ENCODE measurements around the gene CDH23.
"Not testable (repeated sequence)": the region's sequence is repeated elsewhere in the genome, so short reads cannot be mapped to it uniquely, and the experiment has no call there.

The CDH23 gene

DNA sequence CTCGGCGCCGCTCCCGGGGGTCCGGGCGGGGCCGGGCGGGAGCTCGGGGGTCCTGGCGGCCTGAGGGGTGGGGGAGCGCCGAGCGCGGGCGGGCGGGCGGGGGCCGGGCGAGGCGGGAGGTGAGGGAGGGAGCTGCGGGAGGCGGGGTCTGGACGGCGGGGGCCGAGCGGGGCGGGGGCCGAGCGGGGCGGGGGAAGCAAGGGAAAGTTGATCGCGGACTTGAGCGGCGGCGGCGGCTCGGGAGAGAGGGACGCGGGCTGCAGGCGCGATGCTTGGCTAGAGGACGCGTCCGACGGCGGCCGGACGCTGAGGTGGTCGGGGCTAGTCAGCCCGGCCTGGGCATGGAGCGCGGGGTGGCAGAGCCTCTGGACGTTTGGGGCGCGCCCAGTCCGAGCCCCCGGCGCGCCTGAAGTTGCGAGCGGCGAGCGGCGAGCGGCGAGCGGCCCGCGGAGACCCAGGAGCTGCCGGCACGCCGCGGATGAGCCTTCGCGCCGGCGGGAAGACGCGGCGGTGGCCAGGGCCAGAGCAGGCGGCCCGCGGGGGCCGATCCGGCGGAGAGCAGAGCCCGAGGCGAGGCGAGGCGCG is at the start of gene CDH23:
Gene CDH23, plus strand, starts transcription at position 210 of the 585 bp plus-strand sequence. CDS start 42,912 bp downstream, outside the sequence.
- no peak for DNase-seq

DNA sequence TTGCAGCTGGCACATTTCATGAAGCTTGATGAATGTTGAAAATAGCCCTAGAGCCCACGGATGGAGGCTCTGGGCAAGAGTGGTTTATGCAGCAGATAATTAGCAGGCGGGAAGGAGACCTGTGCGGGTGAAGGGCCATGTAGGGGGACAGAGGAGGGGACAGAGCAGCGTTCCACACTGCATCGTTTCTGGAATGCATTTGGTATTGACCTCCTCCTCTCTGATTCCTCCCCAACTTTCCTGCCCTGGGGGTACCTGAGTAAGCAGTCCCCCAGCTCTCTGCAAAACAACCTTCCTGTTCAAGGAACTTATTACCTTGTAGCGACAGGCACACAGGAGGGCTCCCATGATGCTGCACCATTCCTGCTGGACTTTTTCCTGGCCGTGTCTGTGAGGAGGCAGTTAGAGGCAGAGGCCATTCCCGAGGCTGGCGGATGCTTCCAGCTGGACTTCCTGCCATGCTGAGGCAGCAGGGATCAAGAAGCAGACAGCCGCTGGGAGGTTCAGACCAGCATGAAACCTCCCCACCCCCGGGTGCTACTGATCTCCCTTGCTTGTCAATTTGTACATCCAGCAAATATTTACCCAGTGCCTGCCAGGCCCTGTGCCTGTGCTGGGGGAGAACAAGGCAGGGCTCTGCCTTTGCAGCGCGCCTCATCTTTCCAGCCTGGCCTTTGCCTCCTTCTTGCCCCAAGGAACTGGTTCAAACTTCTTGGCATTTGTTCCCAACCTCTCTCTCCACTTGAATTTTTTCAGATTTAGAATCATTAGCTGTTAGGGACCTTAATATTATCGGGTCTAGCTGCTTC is 48.9 kb upstream of the CDH23 start:
- no peak for DNase-seq

DNA sequence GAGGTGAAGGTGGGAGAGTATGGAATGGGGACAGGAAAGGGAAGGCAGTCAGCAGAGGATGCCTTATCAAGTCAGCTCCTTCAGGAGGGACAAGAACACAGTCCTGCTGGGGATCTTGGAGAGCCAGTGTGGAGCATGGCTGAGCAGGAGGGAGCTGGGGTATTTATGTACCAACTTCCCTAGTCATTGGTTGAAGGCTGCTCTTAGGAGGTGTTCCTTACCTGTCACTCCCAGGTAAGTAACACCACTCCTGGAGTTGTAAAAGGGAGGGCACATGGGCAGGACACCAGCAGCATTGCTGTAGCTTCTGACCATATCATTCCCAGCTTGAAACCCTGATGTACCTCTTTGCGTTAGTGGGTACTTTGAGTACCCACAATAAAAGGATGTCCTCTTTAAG is 47.9 kb upstream of the CDH23 start:
- no peak for DNase-seq

- no peak for DNase-seq
Observed at GRCh38 chr10:71349406-71349805, 47.3 kb upstream of the CDH23 start.

DNA sequence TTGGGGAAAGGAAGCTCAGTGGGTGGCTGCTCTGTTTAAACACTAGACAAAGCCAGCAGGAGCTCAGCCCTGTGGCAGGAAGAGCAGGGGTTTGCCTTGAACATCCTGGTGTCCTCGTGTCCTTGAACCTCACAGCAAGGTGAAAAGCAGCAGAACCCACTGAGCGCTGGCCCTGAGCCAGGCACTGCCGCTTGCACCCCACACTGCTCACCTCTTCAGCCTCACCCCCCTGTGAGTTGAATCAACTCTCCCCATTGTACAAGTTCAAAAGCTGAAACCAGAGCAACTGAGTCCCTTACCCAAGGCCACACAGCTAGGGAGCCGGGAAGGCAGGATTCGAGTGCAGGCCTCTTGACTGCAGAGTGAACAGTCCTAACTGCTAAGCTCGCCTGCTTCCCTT is 45.6 kb upstream of the CDH23 start:
- DNase-seq: no peak

GRCh38 chr10:71351628-71352319 is 44.9 kb upstream of the CDH23 start:
- peak; percentile 38 to 79 for DNase-seq

DNA sequence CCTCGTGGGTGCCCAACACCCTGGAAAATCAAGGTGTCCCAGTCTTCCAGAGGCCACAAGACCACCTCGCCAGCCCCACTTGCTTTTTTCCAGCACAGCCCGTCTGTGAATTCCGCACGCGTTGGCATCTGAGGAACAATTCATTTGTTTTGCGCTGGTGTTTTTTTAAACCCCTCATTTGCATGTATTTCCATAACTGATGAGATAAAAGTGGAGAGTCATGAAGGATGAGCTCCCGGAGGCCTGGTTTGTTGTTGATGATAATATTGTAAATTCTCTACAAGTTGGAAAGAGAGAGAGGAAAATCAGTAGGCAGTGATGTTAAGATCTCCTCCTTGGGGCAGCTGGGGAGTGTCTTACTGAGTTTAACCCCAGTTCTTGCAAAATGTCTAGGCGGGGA is 43.1 kb upstream of the CDH23 start:
- no peak for DNase-seq

DNA sequence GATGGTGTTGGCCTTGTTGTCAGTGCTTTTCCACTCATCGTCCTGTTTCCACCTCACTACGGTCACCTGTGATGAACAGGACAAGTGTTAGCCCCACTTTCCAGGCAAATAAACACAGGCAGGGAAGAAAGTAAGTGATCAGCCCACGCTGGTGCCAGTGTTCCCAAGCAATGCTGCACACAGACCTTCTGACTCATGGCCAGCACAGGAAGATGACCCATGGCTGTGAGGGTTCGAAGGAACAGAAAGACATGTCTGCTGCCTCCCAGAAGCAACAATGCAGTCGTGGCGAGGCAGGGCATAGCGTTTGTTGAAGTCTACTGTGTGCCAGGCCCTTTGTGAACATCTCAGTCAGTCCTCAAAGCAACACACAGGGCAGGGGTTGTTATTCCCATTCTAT is 41.9 kb upstream of the CDH23 start:
- DNase-seq: no peak

DNA sequence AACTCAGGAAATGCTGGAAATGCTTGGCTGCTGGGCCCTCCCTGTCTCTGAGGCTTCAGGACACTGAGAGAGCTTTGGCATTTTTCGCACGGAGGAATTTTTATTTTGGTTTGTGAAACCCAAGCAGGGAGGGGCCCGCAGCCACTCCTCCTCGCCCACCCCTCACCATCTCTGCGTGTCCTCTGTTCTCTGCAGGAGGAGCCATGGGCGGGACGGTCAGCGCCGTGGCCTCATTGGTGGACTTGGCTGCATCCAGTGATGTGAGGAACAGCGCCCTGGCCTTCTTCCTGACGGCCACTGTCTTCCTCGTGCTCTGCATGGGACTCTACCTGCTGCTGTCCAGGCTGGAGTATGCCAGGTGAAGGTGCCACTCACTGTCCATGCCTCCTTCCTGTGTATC is 40.8 kb upstream of the CDH23 start:
- DNase-seq: no peak

- DNase-seq: no peak
Observed at GRCh38 chr10:71357792-71358265, 38.9 kb upstream of the CDH23 start.

DNA sequence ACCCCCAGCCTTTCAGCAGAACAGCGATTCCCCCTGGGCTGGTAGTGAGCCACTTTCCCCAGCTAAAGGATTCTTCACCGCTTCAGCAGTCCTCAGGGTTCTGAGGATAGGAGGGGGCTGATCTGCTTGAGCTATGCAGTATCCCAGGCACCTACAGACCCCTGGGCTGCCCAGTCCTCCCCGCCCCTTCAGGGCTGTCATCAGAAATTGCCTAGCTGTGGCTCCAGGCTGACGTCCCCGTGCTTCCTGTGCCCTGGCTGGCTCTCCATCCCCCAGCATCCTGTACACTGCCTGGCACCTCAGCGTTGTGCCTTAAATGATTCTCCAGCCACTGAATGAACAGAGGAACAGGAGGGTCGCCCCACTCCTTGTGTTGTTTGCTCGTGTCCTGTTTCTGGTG is 38.4 kb upstream of the CDH23 start:
- no peak for DNase-seq

GRCh38 chr10:71358906-71359305 is 37.8 kb upstream of the CDH23 start:
- DNase-seq: not testable (repeated sequence)

DNA sequence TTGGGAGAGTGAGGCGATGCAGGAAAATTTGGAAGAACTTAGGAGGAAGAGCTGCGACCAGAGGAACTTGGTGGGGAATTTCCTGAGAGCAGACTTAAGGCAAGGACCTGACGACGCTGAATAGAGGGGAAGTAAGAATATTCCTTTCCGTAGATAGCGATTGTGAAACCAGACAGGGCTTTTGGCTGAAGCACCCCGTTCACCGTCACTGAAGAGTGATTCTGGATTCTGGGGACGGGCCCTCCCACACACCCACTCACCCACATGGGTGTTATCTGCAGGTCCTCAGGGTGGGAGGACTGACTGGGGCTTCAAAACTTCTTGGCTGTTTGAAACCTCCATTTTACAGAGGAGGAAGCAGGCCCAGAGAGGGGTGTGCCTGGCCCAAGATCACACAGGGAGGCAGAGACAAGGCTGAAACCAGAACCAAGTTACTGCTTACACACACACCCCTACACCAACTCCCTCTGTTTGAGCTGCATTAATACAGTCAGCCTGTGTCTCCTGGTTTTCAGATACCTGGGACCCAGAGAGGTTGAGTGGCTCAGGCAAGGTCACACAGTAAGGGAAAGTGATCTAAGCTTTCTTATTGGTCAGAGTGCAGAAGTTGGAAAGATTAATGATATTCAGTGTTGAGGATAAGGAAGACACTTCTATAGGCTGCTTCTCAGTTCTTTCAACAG is 37.2 kb upstream of the CDH23 start:
- DNase-seq: no peak

- DNase-seq: no peak
Observed at GRCh38 chr10:71360735-71361134, 36.0 kb upstream of the CDH23 start.

DNA sequence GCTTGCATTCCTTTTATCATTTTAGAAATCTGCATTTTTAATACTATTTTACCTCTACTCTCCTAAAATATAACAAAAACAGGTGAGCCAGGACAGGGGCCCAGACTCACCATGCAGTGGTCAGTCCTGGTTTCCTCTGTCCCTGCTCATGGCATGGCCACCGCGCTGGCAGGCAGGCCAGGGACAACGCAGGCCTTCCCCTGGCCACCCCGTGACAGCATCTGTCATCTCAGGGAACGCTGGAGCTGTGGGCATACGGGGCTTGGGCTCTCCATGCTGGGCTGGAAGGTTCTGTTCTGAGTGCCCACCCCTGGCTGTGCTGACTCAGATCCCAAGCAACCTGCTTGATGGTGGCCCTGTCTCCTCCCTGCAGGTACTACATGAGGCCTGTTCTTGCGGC is 35.1 kb upstream of the CDH23 start:
- no peak for DNase-seq

DNA sequence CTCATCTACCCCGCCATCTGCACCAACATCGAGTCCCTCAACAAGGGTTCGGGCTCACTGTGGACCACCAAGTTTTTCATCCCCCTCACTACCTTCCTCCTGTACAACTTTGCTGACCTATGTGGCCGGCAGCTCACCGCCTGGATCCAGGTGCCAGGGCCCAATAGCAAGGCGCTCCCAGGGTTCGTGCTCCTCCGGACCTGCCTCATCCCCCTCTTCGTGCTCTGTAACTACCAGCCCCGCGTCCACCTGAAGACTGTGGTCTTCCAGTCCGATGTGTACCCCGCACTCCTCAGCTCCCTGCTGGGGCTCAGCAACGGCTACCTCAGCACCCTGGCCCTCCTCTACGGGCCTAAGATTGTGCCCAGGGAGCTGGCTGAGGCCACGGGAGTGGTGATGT is 34.6 kb upstream of the CDH23 start:
- no peak for DNase-seq

DNA sequence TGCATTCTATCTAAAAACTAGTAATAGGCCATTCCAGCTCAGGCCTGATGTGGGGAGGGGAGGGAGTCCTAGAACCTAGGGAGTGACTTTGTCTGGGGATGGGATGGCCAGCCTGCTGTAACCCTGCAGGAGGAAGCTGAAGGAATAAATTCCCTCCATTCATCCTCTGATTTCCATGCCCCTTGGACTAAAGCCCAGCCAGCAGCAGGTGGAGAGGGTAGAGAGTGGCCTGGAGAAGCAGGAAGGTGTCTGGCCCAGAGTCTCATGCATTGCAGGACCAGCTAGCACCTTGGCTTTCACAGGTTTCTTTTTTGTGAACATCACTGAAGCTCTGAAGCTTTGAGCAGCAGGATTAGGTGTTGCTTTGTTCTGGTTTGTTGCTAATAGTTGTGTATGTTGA is 32.8 kb upstream of the CDH23 start:
- DNase-seq: no peak

DNA sequence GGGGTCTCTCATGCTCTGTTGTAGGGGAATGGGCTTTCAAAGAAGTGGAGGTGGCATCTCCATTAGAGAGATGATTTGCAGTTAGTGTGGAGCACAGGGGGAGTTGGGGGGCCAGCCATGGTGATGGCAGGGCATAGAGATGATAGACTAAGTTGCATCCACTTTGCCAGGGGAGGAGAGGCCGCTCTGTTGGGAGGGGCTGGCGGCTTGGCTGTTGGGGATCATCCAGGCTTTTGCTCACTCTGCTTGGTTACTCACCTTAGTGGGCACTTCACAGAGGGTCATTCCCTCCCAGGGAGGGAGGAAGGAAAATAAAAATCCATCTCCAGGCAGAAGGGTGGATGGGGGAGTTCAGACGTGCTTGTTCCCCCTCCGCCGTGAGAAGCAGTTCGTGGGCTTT is 31.4 kb upstream of the CDH23 start:
- DNase-seq: no peak

DNA sequence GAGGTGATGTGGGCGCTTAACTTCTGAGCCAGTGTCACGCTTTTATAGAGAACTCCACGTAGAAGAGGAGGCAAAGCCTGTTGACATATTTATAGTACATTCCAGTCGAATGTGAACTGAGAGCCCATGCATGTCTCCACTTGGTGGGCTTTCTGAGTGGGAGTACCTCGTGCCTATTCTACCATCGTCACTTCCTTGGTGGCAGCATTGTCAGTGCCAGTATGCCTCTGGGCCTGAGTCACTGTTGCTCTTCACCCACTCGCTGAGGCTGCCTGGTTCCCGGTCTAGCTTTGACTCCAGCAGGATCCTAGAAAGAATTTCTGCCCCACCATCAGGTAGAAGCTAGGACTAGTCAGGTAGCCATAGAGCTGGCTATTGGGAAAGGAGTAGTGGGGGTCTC is 30.0 kb upstream of the CDH23 start:
- DNase-seq: no peak

GRCh38 chr10:71367271-71367670 is 29.4 kb upstream of the CDH23 start:
- DNase-seq: no peak

DNA sequence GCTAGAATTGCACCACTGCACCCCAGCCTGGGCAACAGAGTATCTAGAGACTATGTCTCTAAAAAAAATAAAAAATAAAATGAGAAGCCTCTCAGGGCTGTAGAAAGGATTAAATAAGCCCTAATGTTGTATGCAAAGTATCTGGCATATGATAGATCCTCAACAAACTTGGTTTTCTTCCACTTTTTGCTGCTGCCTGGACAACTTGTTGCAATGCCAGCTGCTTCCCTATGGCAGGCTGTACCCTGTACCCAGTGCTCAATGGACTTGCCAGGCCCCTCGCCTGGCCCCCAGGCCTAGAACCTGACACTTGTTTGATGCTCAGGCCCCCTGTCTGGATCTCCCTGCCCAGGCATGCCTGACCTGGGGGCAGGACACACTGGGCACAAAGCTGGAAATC is 28.5 kb upstream of the CDH23 start:
- no peak for DNase-seq

DNA sequence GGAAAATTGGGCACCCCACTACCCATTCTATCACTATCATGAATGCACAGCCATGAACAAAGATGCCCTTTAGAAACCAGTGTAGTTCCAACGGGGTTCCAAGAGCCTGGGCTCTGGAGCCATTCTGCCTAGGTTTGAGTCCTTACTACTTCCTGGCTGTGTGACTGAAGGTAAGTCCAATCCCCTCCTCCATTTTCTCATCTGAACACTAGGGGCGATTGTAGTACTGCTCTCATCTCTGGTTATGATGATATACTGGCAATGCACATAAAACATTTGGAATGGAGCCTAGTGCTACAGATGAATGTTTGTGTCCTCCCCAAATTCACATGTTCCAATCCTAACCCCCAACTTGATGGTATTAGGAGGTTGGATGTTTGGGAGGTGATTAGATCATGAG is 28.1 kb upstream of the CDH23 start:
- no peak for DNase-seq

- DNase-seq: no peak
Observed at GRCh38 chr10:71369602-71370001, 27.1 kb upstream of the CDH23 start.

Measured in cerebellar nuclear complex (tissue), 1 donor.